ENCODE data around the gene TBC1D22A.

Gene TBC1D22A

DNA sequence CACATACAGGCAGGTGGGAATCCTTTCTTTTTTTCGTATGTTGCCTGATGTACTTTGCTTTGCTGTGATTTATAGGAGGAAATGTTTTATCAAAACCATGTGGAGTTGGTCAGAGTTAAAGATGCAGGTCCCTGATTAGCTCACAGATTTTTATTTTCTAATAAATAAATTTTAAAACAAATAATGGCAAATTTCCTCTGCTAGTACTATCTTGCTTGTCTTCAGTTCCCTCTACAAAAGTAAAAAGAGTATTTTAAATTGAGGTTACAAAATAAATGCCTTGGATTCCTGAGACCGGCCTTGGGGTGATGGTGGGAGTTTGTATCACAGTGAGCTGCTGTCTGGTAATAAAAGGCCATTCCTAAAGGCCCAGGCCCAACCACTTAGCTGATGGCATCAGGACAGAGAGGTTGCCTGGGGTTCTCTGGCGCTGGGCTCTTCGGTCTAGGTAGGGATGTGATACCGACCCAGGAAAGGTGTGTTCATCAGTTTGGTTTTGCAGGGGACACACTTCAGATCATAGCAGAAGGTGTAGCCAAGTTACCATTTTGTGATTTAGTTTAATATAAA is 129.0 kb downstream of the TBC1D22A start:
- no peaks in the 10 kb centered on the region for H3K27me3 ChIP-seq (ENCODE audit: insufficient read depth, low read depth, severe bottlenecking)
- no peak overlapping the region for H3K27ac ChIP-seq
- TF ChIP-seq, protein P1, sequence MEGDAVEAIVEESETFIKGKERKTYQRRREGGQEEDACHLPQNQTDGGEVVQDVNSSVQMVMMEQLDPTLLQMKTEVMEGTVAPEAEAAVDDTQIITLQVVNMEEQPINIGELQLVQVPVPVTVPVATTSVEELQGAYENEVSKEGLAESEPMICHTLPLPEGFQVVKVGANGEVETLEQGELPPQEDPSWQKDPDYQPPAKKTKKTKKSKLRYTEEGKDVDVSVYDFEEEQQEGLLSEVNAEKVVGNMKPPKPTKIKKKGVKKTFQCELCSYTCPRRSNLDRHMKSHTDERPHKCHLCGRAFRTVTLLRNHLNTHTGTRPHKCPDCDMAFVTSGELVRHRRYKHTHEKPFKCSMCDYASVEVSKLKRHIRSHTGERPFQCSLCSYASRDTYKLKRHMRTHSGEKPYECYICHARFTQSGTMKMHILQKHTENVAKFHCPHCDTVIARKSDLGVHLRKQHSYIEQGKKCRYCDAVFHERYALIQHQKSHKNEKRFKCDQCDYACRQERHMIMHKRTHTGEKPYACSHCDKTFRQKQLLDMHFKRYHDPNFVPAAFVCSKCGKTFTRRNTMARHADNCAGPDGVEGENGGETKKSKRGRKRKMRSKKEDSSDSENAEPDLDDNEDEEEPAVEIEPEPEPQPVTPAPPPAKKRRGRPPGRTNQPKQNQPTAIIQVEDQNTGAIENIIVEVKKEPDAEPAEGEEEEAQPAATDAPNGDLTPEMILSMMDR (IDR thresholded peaks at IDR 0.05; ENCODE audit: low read depth, low read length): no peak
- H3K36me3 ChIP-seq: no peaks in the 10 kb centered on the region
- no peaks in the 10 kb centered on the region for H3K9me3 ChIP-seq (ENCODE audit: severe bottlenecking)
- no peak for DNase-seq
- H3K4me3 ChIP-seq (ENCODE audit: low read depth, low read length): no peak overlapping the region

DNA sequence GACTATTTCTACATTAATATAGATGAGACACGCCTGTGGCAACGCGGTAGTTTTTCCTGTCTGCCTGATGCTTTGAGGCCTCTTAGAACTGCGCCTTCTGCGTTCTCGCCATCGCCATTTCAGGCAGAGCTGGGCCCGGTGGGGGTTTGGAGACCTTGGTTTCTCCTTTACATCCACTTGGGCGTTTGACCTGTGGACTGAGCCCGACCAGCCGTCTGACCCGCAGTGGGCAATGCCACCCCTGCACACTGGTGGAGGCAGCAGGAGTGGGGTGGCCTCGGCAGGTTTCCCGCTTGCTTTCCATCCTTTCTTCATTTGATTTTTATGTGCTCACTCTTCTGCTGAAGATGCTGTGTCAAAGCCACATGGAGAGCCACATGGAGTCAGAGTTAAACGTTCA is 130.4 kb downstream of the TBC1D22A start:
- no peaks in the 10 kb centered on the region for H3K36me3 ChIP-seq
- no peak for DNase-seq
- no peak overlapping the region for H3K27ac ChIP-seq
- no peaks in the 10 kb centered on the region for H3K27me3 ChIP-seq (ENCODE audit: insufficient read depth, low read depth, severe bottlenecking)
- H3K4me3 ChIP-seq (ENCODE audit: low read depth, low read length): no peak overlapping the region
- no peaks in the 10 kb centered on the region for H3K9me3 ChIP-seq (ENCODE audit: severe bottlenecking)
- TF ChIP-seq, protein P1 (IDR thresholded peaks at IDR 0.05; ENCODE audit: low read depth, low read length): no peak

DNA sequence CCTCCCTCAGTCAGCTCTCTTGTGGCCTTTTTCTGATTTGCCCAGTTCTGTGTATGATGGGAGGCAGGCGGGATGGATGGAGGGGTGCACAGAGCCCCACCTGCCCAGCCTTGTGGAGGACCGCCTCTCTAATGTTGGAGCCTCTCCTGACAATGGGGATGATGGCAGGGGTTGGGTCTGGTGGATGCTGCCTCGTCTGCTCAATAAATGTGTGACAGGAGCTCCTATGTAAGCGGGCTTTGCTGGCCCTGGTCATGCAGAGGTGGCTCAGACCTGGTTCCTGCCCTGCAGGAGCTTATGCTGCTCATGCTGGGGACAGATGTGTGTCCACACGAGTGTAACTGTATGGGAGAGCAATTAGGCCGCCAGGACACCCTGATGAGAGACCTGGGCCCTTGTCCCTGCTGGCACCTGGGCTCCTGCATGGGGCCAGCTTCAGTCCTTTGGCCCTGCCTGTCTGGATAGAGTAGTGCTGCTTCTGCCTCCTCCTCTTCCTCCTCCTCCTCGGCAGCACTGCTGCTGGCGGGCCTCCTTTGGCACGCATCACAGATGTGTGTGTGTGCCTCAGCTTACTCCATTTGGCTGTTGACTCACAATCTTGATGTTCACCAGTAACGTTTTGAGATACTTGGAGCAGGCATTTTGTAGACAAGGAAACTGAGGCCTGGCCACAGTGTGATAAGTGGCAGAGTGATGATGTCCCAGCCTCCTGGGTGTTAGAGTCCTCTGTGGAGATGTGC is 131.0 kb downstream of the TBC1D22A start:
- Histone ChIP-seq H3K27me3 (ENCODE audit: insufficient read depth, low read depth, severe bottlenecking) (no peaks in the 10 kb centered on the region), H3K27ac (no peak overlapping the region), H3K9me3 (ENCODE audit: severe bottlenecking) (no peaks in the 10 kb centered on the region), H3K36me3 (no peaks in the 10 kb centered on the region), H3K4me3 (ENCODE audit: low read depth, low read length) (no peak overlapping the region)
- DNase-seq: no peak
- TF ChIP-seq, protein P1 (IDR thresholded peaks at IDR 0.05; ENCODE audit: low read depth, low read length): no peak

DNA sequence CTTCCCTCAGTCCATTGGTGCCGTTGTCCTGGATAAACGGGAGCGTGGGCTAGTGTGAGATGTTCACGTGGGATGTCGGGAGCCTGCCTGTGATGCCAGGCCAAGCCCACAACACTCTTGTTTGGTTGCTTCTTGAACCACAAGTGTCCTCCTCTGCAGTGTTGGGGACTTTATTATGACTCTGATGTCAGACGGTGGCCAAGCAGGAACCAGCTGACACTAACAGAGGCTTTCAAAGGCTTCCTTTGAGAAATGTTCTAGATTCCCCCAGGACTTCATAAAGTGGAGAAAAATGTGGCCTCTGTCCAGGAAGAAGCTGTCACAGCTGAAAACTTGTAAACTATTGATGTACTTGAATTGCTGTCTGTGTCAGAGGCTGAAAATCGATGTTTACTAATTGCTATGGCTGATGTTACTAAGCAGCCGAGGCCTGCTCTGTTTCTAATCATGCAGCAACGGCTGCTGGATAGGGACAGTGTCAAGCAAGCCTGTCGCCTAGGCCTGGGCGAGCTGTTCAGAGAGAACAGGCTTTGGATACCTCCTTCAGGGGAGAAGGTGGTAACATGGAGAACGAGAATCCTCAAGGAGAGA is 131.7 kb downstream of the TBC1D22A start:
- Histone ChIP-seq H3K27me3 (ENCODE audit: insufficient read depth, low read depth, severe bottlenecking) (no peaks in the 10 kb centered on the region), H3K27ac (no peak overlapping the region), H3K4me3 (ENCODE audit: low read depth, low read length) (no peak overlapping the region), H3K9me3 (ENCODE audit: severe bottlenecking) (no peaks in the 10 kb centered on the region), H3K36me3 (no peaks in the 10 kb centered on the region)
- TF ChIP-seq, protein P1 (IDR thresholded peaks at IDR 0.05; ENCODE audit: low read depth, low read length): no peak
- no peak for DNase-seq

DNA sequence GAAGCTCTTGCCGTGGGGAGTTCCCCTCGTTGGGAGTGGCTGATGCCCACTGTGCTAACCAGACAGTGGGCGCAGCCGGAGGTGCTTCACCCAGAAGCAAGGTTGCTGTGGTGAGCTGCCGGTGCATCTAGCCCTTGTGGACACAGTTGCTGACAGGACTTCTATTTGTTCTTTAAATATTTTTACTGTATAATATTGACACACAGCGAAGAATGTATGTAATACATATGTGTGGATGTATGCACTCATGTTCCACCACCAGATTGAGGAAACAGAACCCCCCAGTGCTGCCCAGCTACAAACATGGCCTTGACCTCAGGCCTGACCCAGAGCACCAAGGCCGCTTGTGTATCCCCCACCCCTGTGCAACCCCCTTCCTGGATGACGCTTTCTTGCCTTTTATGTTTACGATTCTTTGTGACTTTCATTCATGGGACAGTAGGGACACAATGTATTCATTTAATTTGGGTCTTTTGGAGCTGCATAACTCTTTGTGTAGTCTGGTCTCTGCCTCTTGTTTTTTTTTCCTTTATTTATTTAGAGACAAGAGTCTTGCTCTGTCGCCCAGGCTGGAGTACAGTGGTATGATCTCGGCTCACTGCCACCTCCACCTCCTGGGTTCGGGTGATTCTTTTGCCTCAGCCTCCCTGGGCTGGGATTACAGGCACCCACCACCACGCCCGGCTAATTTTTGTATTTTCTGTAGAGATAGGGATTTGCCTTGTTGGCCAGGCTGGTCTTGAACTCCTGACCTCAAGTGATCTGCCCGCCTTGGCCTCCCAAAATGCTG is 132.6 kb downstream of the TBC1D22A start:
- Histone ChIP-seq H3K36me3 (no peaks in the 10 kb centered on the region), H3K4me3 (ENCODE audit: low read depth, low read length) (no peak overlapping the region), H3K27ac (no peak overlapping the region), H3K27me3 (ENCODE audit: insufficient read depth, low read depth, severe bottlenecking) (no peaks in the 10 kb centered on the region), H3K9me3 (ENCODE audit: severe bottlenecking) (no peaks in the 10 kb centered on the region)
- TF ChIP-seq, protein P1 (IDR thresholded peaks at IDR 0.05; ENCODE audit: low read depth, low read length): no peak
- DNase-seq: no peak
